CD14-positive monocyte (primary cell): ENCODE data around the gene CPA1. TPM values are rescaled to one million over a fixed set of nuclear protein-coding genes. Genes with fewer than 3 reads are reported as not detected.
A peak's percentile ranks its signal among the peaks of the same experiment; 100 is the strongest.

Experiments used
- DNase-seq, 3 donors: peaks; one replicate each; pipeline ENCODE4 v3.0.0-alpha.2; 2011 to 2022
- H2AFZ ChIP-seq: 2 replicates; pipeline ENCODE4 v1.6.0; 2012; ENCODE audit warnings: mild to moderate bottlenecking, low read depth, low read length, inconsistent platforms; ENCODE audit not compliant: insufficient read depth, poor library complexity, severe bottlenecking
- H3K27ac ChIP-seq, 2 donors: 1 replicate in 1 of 2; 2 replicates in 1 of 2; pipeline ENCODE4 v1.5.1; 2012 to 2013; ENCODE audit warnings: low read length in 2 of 2, control low read depth in 1 of 2, inconsistent platforms in 1 of 2, low read depth in 1 of 2, mild to moderate bottlenecking in 1 of 2
- H3K27me3 ChIP-seq, 2 donors: one replicate each; pipeline versions ENCODE4 v1.6.0 to v1.6.1; 2011 to 2013; ENCODE audit warnings: low read length in 2 of 2; ENCODE audit not compliant: control insufficient read depth in 2 of 2, insufficient read depth in 2 of 2
- H3K36me3 ChIP-seq, 2 donors: replicated peaks in 1 of 2; 1 replicate in 1 of 2; 2 replicates in 1 of 2; pipeline versions ENCODE4 v1.5.1 to v1.6.1; 2012 to 2013; ENCODE audit warnings: low read length in 2 of 2, control low read depth in 1 of 2, inconsistent platforms in 1 of 2, mild to moderate bottlenecking in 1 of 2; ENCODE audit not compliant: insufficient read depth in 2 of 2, control insufficient read depth in 1 of 2
- H3K4me1 ChIP-seq, 2 donors: 1 replicate in 1 of 2; 2 replicates in 1 of 2; pipeline versions ENCODE4 v1.5.1 to v1.6.1; 2012 to 2013; ENCODE audit warnings: low read length in 2 of 2, control low read depth in 1 of 2, inconsistent platforms in 1 of 2, mild to moderate bottlenecking in 1 of 2, moderate library complexity in 1 of 2; ENCODE audit not compliant: insufficient read depth in 2 of 2, control insufficient read depth in 1 of 2
- H3K4me2 ChIP-seq: replicated peaks from 2 replicates; pipeline ENCODE3; 2012; ENCODE audit warnings: low read length, moderate library complexity, mild to moderate bottlenecking; ENCODE audit not compliant: poor library complexity, severe bottlenecking; ENCODE audit errors: extremely low read depth
- H3K4me3 ChIP-seq, 3 experiments: fragments of 200-600 bp in 1 of 3; sonication (generic) in 1 of 3; replicated peaks in 1 of 3; 1 replicate in 2 of 3; 2 replicates in 1 of 3; pipeline ENCODE4 v1.5.1; 2011 to 2013; ENCODE audit warnings: low read length in 3 of 3, mild to moderate bottlenecking in 3 of 3, control low read depth in 2 of 3, low read depth in 2 of 3, inconsistent platforms in 1 of 3, moderate library complexity in 1 of 3
- H3K79me2 ChIP-seq: 2 replicates; pipeline ENCODE4 v1.6.0; 2012; ENCODE audit warnings: mild to moderate bottlenecking, control low read depth, inconsistent platforms, low read length, moderate library complexity; ENCODE audit not compliant: insufficient read depth
- H3K9ac ChIP-seq: 2 replicates; pipeline ENCODE4 v1.6.0; 2017; ENCODE audit warnings: low read length, mild to moderate bottlenecking; ENCODE audit not compliant: insufficient read depth, poor library complexity, severe bottlenecking
- H3K9me3 ChIP-seq, 2 donors: replicated peaks in 1 of 2; 1 replicate in 1 of 2; 2 replicates in 1 of 2; pipeline versions ENCODE4 v1.5.1 to v1.6.1; 2012 to 2013; ENCODE audit warnings: low read length in 2 of 2, control low read depth in 1 of 2; ENCODE audit not compliant: control insufficient read depth in 1 of 2, insufficient read depth in 1 of 2
- H4K20me1 ChIP-seq: 2 replicates; pipeline ENCODE4 v1.6.0; 2012; ENCODE audit warnings: mild to moderate bottlenecking, low read length, control low read depth, moderate library complexity; ENCODE audit not compliant: insufficient read depth
- H3K27ac Mint-ChIP-seq, 7 donors: one replicate each; pipeline ENCODE4 v1.8.0; 2020; ENCODE audit warnings: mild to moderate bottlenecking in 7 of 7, mixed read lengths in 7 of 7, moderate library complexity in 6 of 7, inconsistent platforms in 2 of 7
- H3K27me3 Mint-ChIP-seq, 3 donors: one replicate each; pipeline ENCODE4 v1.8.0; 2021 to 2022; ENCODE audit warnings: low read depth in 3 of 3, mild to moderate bottlenecking in 3 of 3, mixed read lengths in 3 of 3, moderate library complexity in 3 of 3, inconsistent platforms in 1 of 3
- H3K36me3 Mint-ChIP-seq, 2 donors: one replicate each; pipeline ENCODE4 v1.8.0; 2020; ENCODE audit warnings: mixed read lengths in 2 of 2, inconsistent platforms in 1 of 2, mild to moderate bottlenecking in 1 of 2
- H3K4me1 Mint-ChIP-seq: one replicate; pipeline ENCODE4 v1.8.0; 2020; ENCODE audit warnings: mild to moderate bottlenecking, mixed read lengths
- H3K4me3 Mint-ChIP-seq, 2 donors: one replicate each; pipeline ENCODE4 v1.8.0; 2020; ENCODE audit warnings: mild to moderate bottlenecking in 2 of 2, mixed read lengths in 2 of 2, moderate library complexity in 1 of 2
- H3K9me3 Mint-ChIP-seq, 7 donors: one replicate each; pipeline ENCODE4 v1.8.0; 2020 to 2022; ENCODE audit warnings: mixed read lengths in 7 of 7, mild to moderate bottlenecking in 6 of 7, moderate library complexity in 6 of 7, inconsistent platforms in 2 of 7
- CTCF ChIP-seq: fragments of 200-600 bp; IDR thresholded peaks from one replicate; pipeline ENCODE4 v1.8.0; 2022; ENCODE audit warnings: antibody characterized with exemption, mild to moderate bottlenecking
- WGBS: methylation state at CpG from one replicate; pipeline ENCODE4 v1.1.5; 2013; ENCODE audit warnings: missing lambda C conversion rate; ENCODE audit not compliant: insufficient coverage; 5-methylcytosine and 5-hydroxymethylcytosine counted together
- intact Hi-C, 2 donors: fragments of 100-400 bp; cut with micrococcal nuclease; formaldehyde crosslinking; loops; one replicate each; pipeline versions ENCODE4 v1.15.0 to v1.15.1; 2023
- polyA plus RNA-seq, 3 donors: library from polyadenylated mRNA; depleted of rRNA in 1 of 3; unstranded in 2 of 3; stranded (reverse) in 1 of 3; fragments of 300-500 nt in 2 of 3; fragments of >200 nt in 1 of 3; fragmentation: Illumina TruSeq in 2 of 3; gene quantifications; 1 replicate in 2 of 3; 2 replicates in 1 of 3; pipeline ENCODE4 v1.2.3, GENCODE V29; 2012 to 2021

Gene CPA1
- polyA plus RNA-seq, 3 donors = not detected

GRCh38 chr7:130381468-130382312, 1.4 kb downstream of the CPA1 start:
- Histone ChIP-seq H3K9me3 (peaks cover 0 to 8% of the 10 kb centered on the region in 2 donors), H3K36me3 (no peaks in the 10 kb centered on the region), H3K4me1 (peaks cover 13% of the 10 kb centered on the region in 2 donors), H4K20me1 (no peaks in the 10 kb centered on the region), H3K27ac (no peak overlapping the region), H3K4me2 (no peak overlapping the region), H3K9ac (no peak overlapping the region), H3K79me2 (no peaks in the 10 kb centered on the region), H2AFZ (no peak overlapping the region), H3K27me3 (no peaks in the 10 kb centered on the region), H3K4me3 (no peak overlapping the region)
- TF ChIP-seq CTCF = no peak
- no peaks in the 10 kb centered on the region for H3K36me3 Mint-ChIP-seq
- no peak overlapping the region for H3K27ac Mint-ChIP-seq
- WGBS = 97% methylated on average over 39 of the region's 41 CpGs
- no peak overlapping the region for H3K4me3 Mint-ChIP-seq
- H3K27me3 Mint-ChIP-seq = peaks cover 0 to 8% (median 6%) of the 10 kb centered on the region in 3 donors
- H3K9me3 Mint-ChIP-seq = peaks cover 2 to 13% (median 4%) of the 10 kb centered on the region in 7 donors
- intact Hi-C loops = no loop called here
- no peak for DNase-seq
- H3K4me1 Mint-ChIP-seq = peaks cover 13% of the 10 kb centered on the region

DNA sequence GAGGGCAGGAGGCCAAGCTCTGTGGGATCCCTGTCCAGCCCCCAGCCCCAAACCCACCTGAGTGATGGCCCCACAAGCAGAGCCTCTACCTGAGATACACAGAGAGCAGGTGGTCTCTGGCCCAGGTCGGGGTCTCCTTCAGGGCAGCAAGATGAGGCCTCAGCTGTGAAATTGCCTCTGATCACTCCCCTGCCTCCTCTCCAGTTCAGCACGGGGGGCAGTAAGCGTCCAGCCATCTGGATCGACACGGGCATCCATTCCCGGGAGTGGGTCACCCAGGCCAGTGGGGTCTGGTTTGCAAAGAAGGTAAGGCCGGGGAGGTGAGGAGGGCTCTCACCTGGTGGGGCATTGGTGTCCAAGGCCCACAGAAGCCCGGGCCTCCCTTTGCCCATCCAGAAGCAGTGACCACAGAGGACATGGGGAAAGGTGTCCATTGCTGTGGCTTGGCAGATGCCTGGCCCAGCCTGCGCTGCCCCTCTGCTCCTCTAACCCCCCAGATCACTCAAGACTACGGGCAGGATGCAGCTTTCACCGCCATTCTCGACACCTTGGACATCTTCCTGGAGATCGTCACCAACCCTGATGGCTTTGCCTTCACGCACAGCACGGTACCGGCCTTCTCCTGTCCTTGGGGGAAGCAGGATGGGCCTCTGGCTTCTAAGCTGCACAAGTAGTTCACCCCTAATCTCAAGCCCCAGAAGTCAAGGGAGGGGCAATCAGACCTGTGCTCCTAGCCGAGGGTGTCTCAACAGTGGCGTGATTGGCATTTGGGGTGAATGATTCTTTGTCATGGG, 3.1 kb downstream of the CPA1 start:
- Histone ChIP-seq H3K79me2 (no peaks in the 10 kb centered on the region), H3K27me3 (no peaks in the 10 kb centered on the region), H3K9me3 (no peaks in the 10 kb centered on the region), H4K20me1 (no peaks in the 10 kb centered on the region), H3K27ac (no peak overlapping the region), H2AFZ (peak overlapping the region; percentile 19), H3K4me1 (peaks cover 13% of the 10 kb centered on the region in 2 donors), H3K36me3 (no peaks in the 10 kb centered on the region), H3K9ac (no peak overlapping the region), H3K4me2 (no peak overlapping the region), H3K4me3 (no peak overlapping the region)
- Mint-ChIP-seq H3K36me3 (no peaks in the 10 kb centered on the region), H3K4me1 (peaks cover 13% of the 10 kb centered on the region), H3K9me3 (peaks cover 0 to 6% (median 1%) of the 10 kb centered on the region in 7 donors), H3K27ac (peak overlapping the region in 2 of 7 donors; percentile 15 to 61), H3K4me3 (no peak overlapping the region), H3K27me3 (peaks cover 0 to 6% (median 2%) of the 10 kb centered on the region in 3 donors)
- intact Hi-C loops = no loop called here
- no peak for DNase-seq
- WGBS = 95% methylated on average over 12 of the region's 18 CpGs
- TF ChIP-seq CTCF = no peak
